HCT116 (cell line): ENCODE results near the gene PIK3CB. TPM values are rescaled to one million over a fixed set of nuclear protein-coding genes. Genes with fewer than 3 reads are reported as not detected.

Experiments
- ATAC-seq: fragments of 200-7000 bp; cut with Tn5 transposase; 2 replicates; pipeline ENCODE4 v1.9.1; 2020; ENCODE audit warnings: mild to moderate bottlenecking, moderate library complexity
- BruUV-seq: library from RNA; stranded (reverse); fragments of 400-500 nt; replicated peaks from 2 replicates; lab custom pipeline; 2021; lab: Mats Ljungman, UMichigan
- CTCF ChIA-PET: fragments of 300-600 bp; sonication (Branson Sonifier 250); formaldehyde crosslinking; loops from one replicate; lab custom pipeline; 2021; ENCODE audit warnings: antibody characterized with exemption; lab: Charles Lee
- POLR2A ChIA-PET: fragments of 300-600, 350-600 bp; sonication (Branson Sonifier 250); formaldehyde crosslinking; loops from one replicate; lab custom pipeline; 2021; ENCODE audit warnings: antibody characterized with exemption; lab: Charles Lee
- RAD21 ChIA-PET, 2 experiments: fragments of 300-600 bp; sonication (Branson Sonifier 250); formaldehyde crosslinking; loops; one replicate each; lab custom pipeline; 2023; ENCODE audit warnings: low total read pairs in 2 of 2; ENCODE audit not compliant: uncharacterized antibody in 2 of 2, unreplicated experiment in 2 of 2, low non-redundant PET in 1 of 2; lab: Charles Lee
- DNase-seq: peaks from one replicate; pipeline ENCODE4 v3.0.0-alpha.2; 2010; ENCODE audit warnings: low read depth, low spot score
- H2AFZ ChIP-seq: fragments of 200-600 bp; shearing (Covaris generic), sonication (generic); 2 replicates; pipeline ENCODE4 v1.6.1; 2017; ENCODE audit warnings: low read depth, mixed run types, mixed read lengths, antibody characterized with exemption, low read length; ENCODE audit not compliant: poor library complexity, severe bottlenecking
- H3K27ac ChIP-seq: 2 replicates; pipeline ENCODE4 v1.5.1; 2012; ENCODE audit warnings: low read depth, low read length
- H3K27me3 ChIP-seq: fragments of 200-600 bp; sonication (generic); 2 replicates; pipeline ENCODE4 v1.6.1; 2016; ENCODE audit warnings: mixed run types, low read length, mixed read lengths; ENCODE audit not compliant: insufficient read depth
- H3K36me3 ChIP-seq, 2 experiments: fragments of 200-500 bp in 1 of 2; fragments of 200-600 bp in 1 of 2; sonication (Bioruptor generic) in 1 of 2; sonication (generic) in 1 of 2; 2 replicates each; pipeline versions ENCODE4 v1.5.1 to v1.6.1; 2014 to 2016; ENCODE audit warnings: low read length in 2 of 2, inconsistent platforms in 1 of 2, mixed read lengths in 1 of 2, mixed run types in 1 of 2; ENCODE audit not compliant: insufficient read depth in 2 of 2, control insufficient read depth in 1 of 2
- H3K4me1 ChIP-seq, 2 experiments: fragments of 200-600 bp in 1 of 2; sonication (generic) in 1 of 2; 2 replicates each; pipeline versions ENCODE4 v1.5.1 to v1.6.1; 2012 to 2017; ENCODE audit warnings: low read length in 2 of 2, inconsistent platforms in 1 of 2, mild to moderate bottlenecking in 1 of 2, mixed read lengths in 1 of 2, mixed run types in 1 of 2, moderate library complexity in 1 of 2; ENCODE audit not compliant: insufficient read depth in 2 of 2, control insufficient read depth in 1 of 2
- H3K4me2 ChIP-seq: fragments of 200-600 bp; sonication (generic); 2 replicates; pipeline ENCODE4 v1.6.1; 2017; ENCODE audit warnings: mixed run types, low read length, mixed read lengths
- H3K4me3 ChIP-seq, 2 experiments: fragments of 200-600 bp in 1 of 2; sonication (generic) in 1 of 2; replicated peaks in 1 of 2; 2 replicates each; pipeline ENCODE4 v1.5.1; 2011 to 2016; ENCODE audit warnings: low read length in 2 of 2, control low read depth in 1 of 2, low read depth in 1 of 2, mild to moderate bottlenecking in 1 of 2, mixed read lengths in 1 of 2, mixed run types in 1 of 2
- H3K79me2 ChIP-seq: fragments of 200-600 bp; sonication (generic); 2 replicates; pipeline ENCODE4 v1.6.1; 2017; ENCODE audit warnings: mild to moderate bottlenecking, mixed run types, low read length, moderate library complexity, mixed read lengths; ENCODE audit not compliant: insufficient read depth
- H3K9ac ChIP-seq: fragments of 200-600 bp; sonication (generic); 2 replicates; pipeline ENCODE4 v1.6.1; 2016; ENCODE audit warnings: low read length, mixed read lengths
- H3K9me2 ChIP-seq: fragments of 200-600 bp; sonication (generic), shearing (Covaris generic); 2 replicates; pipeline ENCODE4 v1.6.1; 2017; ENCODE audit warnings: mixed run types, mild to moderate bottlenecking, moderate library complexity; ENCODE audit not compliant: insufficient read depth
- H3K9me3 ChIP-seq, 2 experiments: fragments of 200-500 bp in 1 of 2; fragments of 200-600 bp in 1 of 2; sonication (Bioruptor generic) in 1 of 2; sonication (generic) in 1 of 2; 2 replicates each; pipeline ENCODE4 v1.6.1; 2014 to 2017; ENCODE audit warnings: low read length in 2 of 2, mixed read lengths in 2 of 2, inconsistent platforms in 1 of 2, low read depth in 1 of 2, mild to moderate bottlenecking in 1 of 2, mixed run types in 1 of 2, moderate library complexity in 1 of 2; ENCODE audit not compliant: control insufficient read depth in 1 of 2, insufficient read depth in 1 of 2
- H4K20me1 ChIP-seq: fragments of 200-600 bp; sonication (generic), shearing (Covaris generic); 2 replicates; pipeline ENCODE4 v1.6.1; 2017; ENCODE audit warnings: mixed run types, mild to moderate bottlenecking, moderate library complexity; ENCODE audit not compliant: insufficient read depth
- ATF3 ChIP-seq: IDR thresholded peaks from 2 replicates; pipeline ENCODE4 v1.6.1; 2012
- CBX3 ChIP-seq: IDR thresholded peaks from 2 replicates; pipeline ENCODE4 v1.6.1; 2012; ENCODE audit warnings: low read depth
- CEBPB ChIP-seq: IDR thresholded peaks from 2 replicates; pipeline ENCODE4 v1.6.1; 2012; ENCODE audit warnings: low read depth
- EGR1 ChIP-seq: IDR thresholded peaks from 2 replicates; pipeline ENCODE4 v1.6.1; 2012; ENCODE audit warnings: low read depth
- EZH2 ChIP-seq: fragments of 200-600 bp; sonication (generic); IDR thresholded peaks from 2 replicates; pipeline ENCODE4 v1.6.1; 2017; ENCODE audit warnings: antibody characterized with exemption, mixed run types
- EZH2phosphoT487 ChIP-seq: fragments of 200-600 bp; IDR thresholded peaks from 2 replicates; pipeline ENCODE4 v1.6.1; 2018; ENCODE audit warnings: antibody characterized with exemption, borderline replicate concordance
- FOSL1 ChIP-seq: IDR thresholded peaks from 2 replicates; pipeline ENCODE4 v1.6.1; 2012; ENCODE audit warnings: low read depth
- JUND ChIP-seq: IDR thresholded peaks from 2 replicates; pipeline ENCODE4 v1.6.1; 2012
- POLR2A ChIP-seq: IDR thresholded peaks from 2 replicates; pipeline ENCODE4 v1.7.0; 2011; ENCODE audit warnings: borderline replicate concordance; ENCODE audit not compliant: insufficient read depth, insufficient read length; ENCODE audit errors: extremely low read depth
- POLR2AphosphoS5 ChIP-seq: IDR thresholded peaks from 2 replicates; pipeline ENCODE4 v1.6.1; 2011; ENCODE audit warnings: mild to moderate bottlenecking, low read depth, low read length, moderate library complexity
- RAD21 ChIP-seq: IDR thresholded peaks from 2 replicates; pipeline ENCODE4 v1.6.1; 2012; ENCODE audit warnings: low read depth, mild to moderate bottlenecking
- REST ChIP-seq: IDR thresholded peaks from 2 replicates; pipeline ENCODE4 v1.6.1; 2012; ENCODE audit warnings: low read depth
- SIN3A ChIP-seq: IDR thresholded peaks from 2 replicates; pipeline ENCODE4 v1.6.1; 2012; ENCODE audit warnings: low read depth
- SP1 ChIP-seq: IDR thresholded peaks from 2 replicates; pipeline ENCODE4 v1.6.1; 2012; ENCODE audit warnings: low read depth
- SRF ChIP-seq: IDR thresholded peaks from 2 replicates; pipeline ENCODE4 v1.6.1; 2012; ENCODE audit warnings: low read depth
- TCF7L2 ChIP-seq: IDR thresholded peaks from 2 replicates; pipeline ENCODE4 v1.7.0; 2011; ENCODE audit warnings: borderline replicate concordance, inconsistent platforms; ENCODE audit not compliant: insufficient read depth, insufficient read length; ENCODE audit errors: extremely low read depth
- YY1 ChIP-seq: IDR thresholded peaks from 2 replicates; pipeline ENCODE4 v1.6.1; 2011; ENCODE audit warnings: low read length, low read depth, moderate library complexity, mild to moderate bottlenecking; ENCODE audit not compliant: insufficient replicate concordance; ENCODE audit errors: extremely low read depth
- intact Hi-C: fragments of 100-400 bp; cut with micrococcal nuclease; formaldehyde crosslinking; loops from 2 replicates; pipeline ENCODE4 v1.10.0; 2022
- total RNA-seq: library from RNA; stranded (reverse); gene quantifications from one replicate; pipeline ENCODE4 v1.2.1, GENCODE V29; 2021; ENCODE audit not compliant: unreplicated experiment
- TF ChIP-seq, protein P1 (sequence below), 3 experiments: fragments of 200-600 bp in 1 of 3; sonication (generic) in 1 of 3; IDR thresholded peaks in 2 of 3; conservative IDR thresholded peaks in 1 of 3; 2 replicates each; pipeline ENCODE4 v1.5.1; 2012 to 2017; ENCODE audit warnings: low read depth in 2 of 3, low read length in 2 of 3, antibody characterized with exemption in 1 of 3, borderline replicate concordance in 1 of 3, control low read depth in 1 of 3, mild to moderate bottlenecking in 1 of 3, mixed read lengths in 1 of 3, mixed run types in 1 of 3, moderate library complexity in 1 of 3; ENCODE audit not compliant: insufficient read depth in 1 of 3

The PIK3CB gene
- total RNA-seq, 1 experiment from 2014 or later: 44.3 TPM

GRCh38 chr3:138797508-138798038 lies 37.2 kb downstream of the PIK3CB start:
- H3K27ac ChIP-seq: no peak overlapping the region
- H3K9me3 ChIP-seq: no peaks in the 10 kb centered on the region
- RAD21 ChIA-PET: no interaction called here
- H3K36me3 ChIP-seq: 0 out of 4 replicates have a peak, but pooled peaks cover 0 to 7% of the 10 kb centered on the region in 2 experiments
- intact Hi-C loops: no loop called here
- DNase-seq (no peak), ATAC-seq (no peak)
- no peaks in the 10 kb centered on the region for H3K9me2 ChIP-seq
- H3K4me1 ChIP-seq: no peaks in the 10 kb centered on the region
- no TSS peak for BruUV-seq
- CTCF ChIA-PET: no interaction called here
- H3K4me2 ChIP-seq: no peak overlapping the region
- POLR2A ChIA-PET: no interaction called here
- no peaks in the 10 kb centered on the region for H3K27me3 ChIP-seq
- TF ChIP-seq EGR1 (no peak), EZH2 (no peak), JUND (no peak), CBX3 (no peak), RAD21 (no peak), CEBPB (no peak), EZH2phosphoT487 (no peak), YY1 (no peak), POLR2A (no peak), SP1 (no peak), SRF (no peak), TCF7L2 (no peak), POLR2AphosphoS5 (no peak), FOSL1 (no peak), SIN3A (no peak), ATF3 (no peak), REST (no peak)
- TF ChIP-seq, protein P1, sequence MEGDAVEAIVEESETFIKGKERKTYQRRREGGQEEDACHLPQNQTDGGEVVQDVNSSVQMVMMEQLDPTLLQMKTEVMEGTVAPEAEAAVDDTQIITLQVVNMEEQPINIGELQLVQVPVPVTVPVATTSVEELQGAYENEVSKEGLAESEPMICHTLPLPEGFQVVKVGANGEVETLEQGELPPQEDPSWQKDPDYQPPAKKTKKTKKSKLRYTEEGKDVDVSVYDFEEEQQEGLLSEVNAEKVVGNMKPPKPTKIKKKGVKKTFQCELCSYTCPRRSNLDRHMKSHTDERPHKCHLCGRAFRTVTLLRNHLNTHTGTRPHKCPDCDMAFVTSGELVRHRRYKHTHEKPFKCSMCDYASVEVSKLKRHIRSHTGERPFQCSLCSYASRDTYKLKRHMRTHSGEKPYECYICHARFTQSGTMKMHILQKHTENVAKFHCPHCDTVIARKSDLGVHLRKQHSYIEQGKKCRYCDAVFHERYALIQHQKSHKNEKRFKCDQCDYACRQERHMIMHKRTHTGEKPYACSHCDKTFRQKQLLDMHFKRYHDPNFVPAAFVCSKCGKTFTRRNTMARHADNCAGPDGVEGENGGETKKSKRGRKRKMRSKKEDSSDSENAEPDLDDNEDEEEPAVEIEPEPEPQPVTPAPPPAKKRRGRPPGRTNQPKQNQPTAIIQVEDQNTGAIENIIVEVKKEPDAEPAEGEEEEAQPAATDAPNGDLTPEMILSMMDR (IDR thresholded peaks at IDR 0.05 in 2 of 3, conservative IDR thresholded peaks at IDR 0.05 in 1 of 3; ENCODE audit: borderline replicate concordance in 1 of 3, insufficient read depth in 1 of 3, low read depth in 2 of 3, low read length in 2 of 3): no peak
- H3K4me3 ChIP-seq: no peak overlapping the region
- no peak overlapping the region for H3K9ac ChIP-seq
- H4K20me1 ChIP-seq: no peaks in the 10 kb centered on the region
- H3K79me2 ChIP-seq: peaks cover 78% of the 10 kb centered on the region
- H2AFZ ChIP-seq: no peak overlapping the region
